ENCODE data around the gene POLE3.
"Not testable (repeated sequence)": the region's sequence is repeated elsewhere in the genome, so short reads cannot be mapped to it uniquely, and the experiment has no call there.

POLE3 gene

GRCh38 chr9:113368982-113369854 lies 41.3 kb downstream of the POLE3 start:
- Histone ChIP-seq H2BK12ac (ENCODE audit: low read length) (no peak overlapping the region), H3K14ac (ENCODE audit: low read length) (no peak overlapping the region), H3K9me3 (replicated peaks in 1 of 2; ENCODE audit: control insufficient read depth in 2 of 2, insufficient read depth in 1 of 2, low read depth in 1 of 2, low read length in 2 of 2) (no peaks in the 10 kb centered on the region), H2BK120ac (ENCODE audit: low read depth, low read length) (no peak overlapping the region), H4K8ac (ENCODE audit: low read depth, low read length) (no peak overlapping the region), H3K4me2 (ENCODE audit: insufficient read depth, low read length, poor library complexity, severe bottlenecking) (no peak overlapping the region), H3K4me3 (ENCODE audit: low read length in 2 of 2) (no peak overlapping the region), H4K91ac (ENCODE audit: low read depth, low read length, poor library complexity) (no peak overlapping the region), H2BK15ac (ENCODE audit: low read length) (no peak overlapping the region), H2AK5ac (ENCODE audit: low read depth, low read length) (no peak overlapping the region), H3K23ac (ENCODE audit: low read depth, low read length, poor library complexity) (no peak overlapping the region), H3K4me1 (ENCODE audit: control insufficient read depth in 2 of 2, insufficient read depth in 1 of 2, low read depth in 1 of 2, low read length in 2 of 2) (peaks cover 0 to 4% of the 10 kb centered on the region in 2 donors), H2AFZ (ENCODE audit: low read length) (peak overlapping the region; percentile 46), H2BK5ac (ENCODE audit: low read length) (no peak overlapping the region), H3K27ac (replicated peaks; ENCODE audit: low read length) (no peak overlapping the region), H3K4ac (ENCODE audit: low read length) (no peak overlapping the region), H3K36me3 (replicated peaks in 1 of 2; ENCODE audit: control insufficient read depth in 2 of 2, insufficient read depth in 2 of 2, low read length in 2 of 2) (peaks cover 8 to 13% of the 10 kb centered on the region in 2 donors), H3K18ac (ENCODE audit: low read length) (no peak overlapping the region), H3K9ac (ENCODE audit: low read depth, low read length, poor library complexity) (no peak overlapping the region), H3K79me1 (ENCODE audit: low read depth, low read length) (no peaks in the 10 kb centered on the region), H3K27me3 (ENCODE audit: control insufficient read depth in 3 of 3, insufficient read depth in 3 of 3, low read depth in 1 of 3, low read length in 3 of 3) (peaks cover 0 to 19% (median 0%) of the 10 kb centered on the region in 3 experiments)
- no peak for DNase-seq (ENCODE audit: low spot score)
- no CpG with 5 or more reads among the region's 13 CpGs for WGBS, 2 donors (ENCODE audit: extremely low coverage in 2 of 2, insufficient read length in 2 of 2, insufficient replicate concordance in 1 of 2)

DNA sequence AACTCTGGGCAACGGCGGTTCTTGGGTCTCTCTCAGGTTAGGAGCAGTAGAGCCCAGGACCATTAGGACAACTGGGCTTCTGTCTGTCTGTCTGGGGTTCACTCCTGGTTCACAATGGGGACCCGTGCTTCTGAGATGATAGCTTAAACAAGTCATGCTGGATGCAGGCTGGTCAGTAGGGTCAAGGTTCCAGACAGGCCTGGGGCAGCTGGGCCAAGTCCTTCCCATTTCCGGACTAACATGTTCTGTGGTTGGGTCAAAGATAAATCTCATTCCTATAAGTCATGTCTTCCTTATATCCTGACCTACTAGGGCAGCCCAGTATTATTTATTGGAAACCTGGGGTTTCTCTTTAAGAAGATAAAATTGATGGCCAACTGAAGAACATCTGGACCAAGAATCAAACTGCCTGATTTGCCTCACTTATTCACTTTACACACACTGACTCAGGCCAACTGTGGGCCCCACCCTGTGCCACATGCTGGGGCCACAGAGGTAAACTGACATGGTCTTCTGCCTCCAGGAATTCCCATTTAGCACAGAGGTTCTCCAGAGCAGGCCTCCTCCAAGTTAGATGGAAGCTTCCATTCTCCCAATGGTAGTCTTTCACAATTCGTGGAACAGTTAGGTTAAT lies 42.0 kb downstream of the POLE3 start:
- Histone ChIP-seq H3K9ac (ENCODE audit: low read depth, low read length, poor library complexity) (no peak overlapping the region), H3K4ac (ENCODE audit: low read length) (no peak overlapping the region), H2AFZ (ENCODE audit: low read length) (no peak overlapping the region), H2BK5ac (ENCODE audit: low read length) (no peak overlapping the region), H3K9me3 (replicated peaks in 1 of 2; ENCODE audit: control insufficient read depth in 2 of 2, insufficient read depth in 1 of 2, low read depth in 1 of 2, low read length in 2 of 2) (no peaks in the 10 kb centered on the region), H3K79me1 (ENCODE audit: low read depth, low read length) (no peaks in the 10 kb centered on the region), H2BK12ac (ENCODE audit: low read length) (no peak overlapping the region), H3K4me1 (ENCODE audit: control insufficient read depth in 2 of 2, insufficient read depth in 1 of 2, low read depth in 1 of 2, low read length in 2 of 2) (peaks cover 0 to 4% of the 10 kb centered on the region in 2 donors), H2BK15ac (ENCODE audit: low read length) (no peak overlapping the region), H3K23ac (ENCODE audit: low read depth, low read length, poor library complexity) (no peak overlapping the region), H3K36me3 (replicated peaks in 1 of 2; ENCODE audit: control insufficient read depth in 2 of 2, insufficient read depth in 2 of 2, low read length in 2 of 2) (peaks cover 2 to 8% of the 10 kb centered on the region in 2 donors), H4K8ac (ENCODE audit: low read depth, low read length) (no peak overlapping the region), H3K14ac (ENCODE audit: low read length) (no peak overlapping the region), H2AK5ac (ENCODE audit: low read depth, low read length) (no peak overlapping the region), H3K4me2 (ENCODE audit: insufficient read depth, low read length, poor library complexity, severe bottlenecking) (no peak overlapping the region), H3K27me3 (ENCODE audit: control insufficient read depth in 3 of 3, insufficient read depth in 3 of 3, low read depth in 1 of 3, low read length in 3 of 3) (peaks cover 0 to 19% (median 0%) of the 10 kb centered on the region in 3 experiments), H3K27ac (replicated peaks; ENCODE audit: low read length) (no peak overlapping the region), H3K4me3 (ENCODE audit: low read length in 2 of 2) (no peak overlapping the region), H4K91ac (ENCODE audit: low read depth, low read length, poor library complexity) (peak overlapping the region; percentile 40), H2BK120ac (ENCODE audit: low read depth, low read length) (no peak overlapping the region), H3K18ac (ENCODE audit: low read length) (no peak overlapping the region)
- WGBS, 2 donors (ENCODE audit: extremely low coverage in 2 of 2, insufficient read length in 2 of 2, insufficient replicate concordance in 1 of 2) = no CpG with 5 or more reads among the region's 5 CpGs
- no peak for DNase-seq (ENCODE audit: low spot score)

- DNase-seq (ENCODE audit: low spot score); H3K14ac ChIP-seq (ENCODE audit: low read length); H3K27ac ChIP-seq (replicated peaks; ENCODE audit: low read length); H2BK15ac ChIP-seq (ENCODE audit: low read length); H3K4ac ChIP-seq (ENCODE audit: low read length); H3K9ac ChIP-seq (ENCODE audit: low read depth, low read length, poor library complexity); H3K4me3 ChIP-seq (ENCODE audit: low read length in 2 of 2); H2BK12ac ChIP-seq (ENCODE audit: low read length); H2BK5ac ChIP-seq (ENCODE audit: low read length); H3K18ac ChIP-seq (ENCODE audit: low read length); H3K36me3 ChIP-seq (replicated peaks in 1 of 2; ENCODE audit: control insufficient read depth in 2 of 2, insufficient read depth in 2 of 2, low read length in 2 of 2); H3K9me3 ChIP-seq (replicated peaks in 1 of 2; ENCODE audit: control insufficient read depth in 2 of 2, insufficient read depth in 1 of 2, low read depth in 1 of 2, low read length in 2 of 2); H4K8ac ChIP-seq (ENCODE audit: low read depth, low read length); H3K79me1 ChIP-seq (ENCODE audit: low read depth, low read length); H4K91ac ChIP-seq (ENCODE audit: low read depth, low read length, poor library complexity); H2AFZ ChIP-seq (ENCODE audit: low read length); H2BK120ac ChIP-seq (ENCODE audit: low read depth, low read length); H3K4me2 ChIP-seq (ENCODE audit: insufficient read depth, low read length, poor library complexity, severe bottlenecking); H2AK5ac ChIP-seq (ENCODE audit: low read depth, low read length); H3K23ac ChIP-seq (ENCODE audit: low read depth, low read length, poor library complexity): not testable (repeated sequence)
- Histone ChIP-seq H3K27me3 (ENCODE audit: control insufficient read depth in 3 of 3, insufficient read depth in 3 of 3, low read depth in 1 of 3, low read length in 3 of 3) (peaks cover 0 to 32% (median 0%) of the 10 kb centered on the region in 3 experiments), H3K4me1 (ENCODE audit: control insufficient read depth in 2 of 2, insufficient read depth in 1 of 2, low read depth in 1 of 2, low read length in 2 of 2) (peaks cover 8 to 14% of the 10 kb centered on the region in 2 donors)
- no CpG with 5 or more reads among the region's 3 CpGs for WGBS, 2 donors (ENCODE audit: extremely low coverage in 2 of 2, insufficient read length in 2 of 2, insufficient replicate concordance in 1 of 2)
These were observed 44.8 kb downstream of the POLE3 start for GRCh38 chr9:113365652-113366051.

- no CpG with 5 or more reads among the region's 1 CpG for WGBS, 2 donors (ENCODE audit: extremely low coverage in 2 of 2, insufficient read length in 2 of 2, insufficient replicate concordance in 1 of 2)
These were observed 45.5 kb downstream of the POLE3 start for GRCh38 chr9:113364951-113365350.

More at GRCh38 chr9:113364951-113365350, 45.5 kb downstream of the POLE3 start:
- Histone ChIP-seq H2BK120ac (ENCODE audit: low read depth, low read length) (no peak overlapping the region), H3K4me3 (ENCODE audit: low read length in 2 of 2) (no peak overlapping the region), H3K79me1 (ENCODE audit: low read depth, low read length) (no peaks in the 10 kb centered on the region), H3K9me3 (replicated peaks in 1 of 2; ENCODE audit: control insufficient read depth in 2 of 2, insufficient read depth in 1 of 2, low read depth in 1 of 2, low read length in 2 of 2) (no peaks in the 10 kb centered on the region), H2BK15ac (ENCODE audit: low read length) (no peak overlapping the region), H2BK12ac (ENCODE audit: low read length) (no peak overlapping the region), H3K4me2 (ENCODE audit: insufficient read depth, low read length, poor library complexity, severe bottlenecking) (no peak overlapping the region), H3K14ac (ENCODE audit: low read length) (no peak overlapping the region), H3K27ac (replicated peaks; ENCODE audit: low read length) (no peak overlapping the region), H3K36me3 (replicated peaks in 1 of 2; ENCODE audit: control insufficient read depth in 2 of 2, insufficient read depth in 2 of 2, low read length in 2 of 2) (no peaks in the 10 kb centered on the region), H2BK5ac (ENCODE audit: low read length) (no peak overlapping the region), H3K18ac (ENCODE audit: low read length) (no peak overlapping the region), H3K23ac (ENCODE audit: low read depth, low read length, poor library complexity) (no peak overlapping the region), H3K9ac (ENCODE audit: low read depth, low read length, poor library complexity) (no peak overlapping the region), H4K8ac (ENCODE audit: low read depth, low read length) (no peak overlapping the region), H2AK5ac (ENCODE audit: low read depth, low read length) (no peak overlapping the region), H4K91ac (ENCODE audit: low read depth, low read length, poor library complexity) (no peak overlapping the region), H2AFZ (ENCODE audit: low read length) (no peak overlapping the region), H3K4ac (ENCODE audit: low read length) (no peak overlapping the region), H3K4me1 (ENCODE audit: control insufficient read depth in 2 of 2, insufficient read depth in 1 of 2, low read depth in 1 of 2, low read length in 2 of 2) (peaks cover 8 to 12% of the 10 kb centered on the region in 2 donors), H3K27me3 (ENCODE audit: control insufficient read depth in 3 of 3, insufficient read depth in 3 of 3, low read depth in 1 of 3, low read length in 3 of 3) (peaks cover 0 to 39% (median 0%) of the 10 kb centered on the region in 3 experiments)
- DNase-seq (ENCODE audit: low spot score) = no peak

Data from neuronal stem cell (in vitro differentiated cells).